HG03139 (cell line): ENCODE results near the gene CCDC71L.

Experiments
- ATAC-seq: cut with Tn5 transposase; IDR thresholded peaks from one replicate; pipeline ENCODE4 v1.9.1; 2021; ENCODE audit not compliant: unreplicated experiment

CCDC71L gene

DNA sequence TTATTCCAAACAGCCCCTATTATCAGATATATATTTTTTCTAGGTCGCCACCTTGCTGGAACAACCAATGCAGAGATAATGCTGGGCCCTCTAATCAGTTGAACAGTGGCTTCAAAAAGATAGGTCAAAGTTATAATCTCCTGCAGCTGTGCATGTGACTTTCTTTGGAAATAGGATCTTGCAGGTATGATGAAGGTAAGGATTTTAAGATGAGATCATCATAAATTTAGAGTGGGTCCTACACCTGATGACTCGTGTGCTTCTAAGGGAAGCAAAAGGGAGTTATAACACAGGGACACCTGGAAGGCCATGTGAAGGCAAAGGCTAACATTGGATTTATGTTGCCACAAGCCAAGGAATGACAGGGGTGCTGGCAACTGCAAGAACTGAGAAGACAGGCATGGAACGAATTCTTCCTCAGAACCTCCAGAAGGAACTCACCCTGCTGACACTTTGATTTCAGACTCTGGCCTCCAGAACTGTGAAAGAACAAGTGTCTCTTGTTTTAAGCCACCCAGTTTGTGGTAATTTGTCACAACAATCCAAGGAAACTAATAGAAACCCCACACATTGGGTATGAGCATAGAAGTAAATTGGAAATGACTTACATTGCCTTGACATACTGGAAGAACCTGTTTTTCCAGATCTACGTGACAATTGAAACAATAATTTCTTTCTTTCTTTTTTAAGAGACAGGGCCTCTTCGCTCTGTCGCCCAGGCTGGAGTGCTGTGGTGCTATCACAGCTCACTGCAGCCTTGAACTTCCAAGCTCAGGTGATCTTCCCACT, 34.4 kb downstream of the CCDC71L start:
- no peak for ATAC-seq

DNA sequence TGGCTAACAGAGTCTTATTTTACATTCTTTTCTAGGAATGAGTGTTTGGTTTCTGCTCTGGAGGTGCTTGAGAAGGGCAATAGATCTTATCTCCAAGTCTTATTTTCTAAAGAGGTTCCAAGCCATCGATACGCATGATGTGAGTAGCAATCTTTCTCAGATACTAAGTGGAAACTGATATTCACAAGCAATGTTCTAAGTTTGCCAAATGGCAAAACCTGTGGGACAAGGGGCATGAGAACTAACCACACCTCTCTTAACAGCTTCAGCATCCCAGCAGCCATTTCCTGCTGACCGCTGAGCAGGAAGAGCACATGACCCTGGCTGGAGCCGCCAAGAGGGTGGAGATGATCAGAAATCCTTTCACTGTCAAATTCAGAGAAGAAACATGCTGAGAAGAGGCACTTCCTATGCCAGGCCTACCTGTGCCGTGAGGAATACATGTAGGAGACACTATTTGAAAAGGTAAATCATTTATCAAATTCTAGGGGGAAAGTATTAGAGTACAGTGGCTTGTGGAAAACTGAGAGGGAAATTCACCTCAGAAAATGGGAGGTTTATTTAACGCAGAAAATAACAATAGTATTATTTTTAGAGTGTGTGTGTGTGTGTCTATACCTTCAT, 35.2 kb downstream of the CCDC71L start:
- ATAC-seq = no peak

DNA sequence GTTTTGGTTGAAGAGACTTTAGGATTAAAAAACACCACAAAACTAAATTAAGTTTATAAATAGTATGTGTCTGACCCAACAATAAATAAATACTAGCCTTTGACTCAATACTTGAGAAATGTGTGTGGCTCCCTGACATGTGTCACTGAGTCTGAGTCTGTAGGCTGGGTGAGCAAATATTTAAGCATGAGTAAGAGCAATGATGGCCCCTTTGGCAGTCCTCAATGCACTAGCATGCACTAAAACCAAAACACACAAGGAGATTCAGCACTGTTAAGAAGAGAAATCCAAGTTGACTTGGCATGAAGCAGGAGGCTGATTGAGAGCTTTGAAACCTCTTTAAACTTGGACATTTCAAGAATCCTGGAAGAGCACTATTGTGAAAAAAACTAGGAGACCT, 37.1 kb downstream of the CCDC71L start:
- ATAC-seq = no peak

DNA sequence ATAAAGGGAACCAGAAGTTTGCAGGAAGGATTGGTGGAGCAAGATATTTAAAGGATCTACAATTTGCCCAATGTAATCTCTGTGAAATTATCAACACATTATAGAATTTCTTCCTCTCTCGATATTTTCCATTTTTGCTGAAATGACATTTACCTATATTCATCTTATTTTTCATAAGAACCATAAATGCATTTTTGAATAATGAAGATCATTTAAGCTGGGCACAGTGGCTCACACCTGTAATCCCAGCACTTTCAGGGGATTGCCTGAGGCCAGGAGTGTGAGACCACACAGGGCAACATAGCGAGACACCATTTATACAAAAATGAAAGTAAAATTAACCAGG, 37.7 kb downstream of the CCDC71L start:
- ATAC-seq = no peak

DNA sequence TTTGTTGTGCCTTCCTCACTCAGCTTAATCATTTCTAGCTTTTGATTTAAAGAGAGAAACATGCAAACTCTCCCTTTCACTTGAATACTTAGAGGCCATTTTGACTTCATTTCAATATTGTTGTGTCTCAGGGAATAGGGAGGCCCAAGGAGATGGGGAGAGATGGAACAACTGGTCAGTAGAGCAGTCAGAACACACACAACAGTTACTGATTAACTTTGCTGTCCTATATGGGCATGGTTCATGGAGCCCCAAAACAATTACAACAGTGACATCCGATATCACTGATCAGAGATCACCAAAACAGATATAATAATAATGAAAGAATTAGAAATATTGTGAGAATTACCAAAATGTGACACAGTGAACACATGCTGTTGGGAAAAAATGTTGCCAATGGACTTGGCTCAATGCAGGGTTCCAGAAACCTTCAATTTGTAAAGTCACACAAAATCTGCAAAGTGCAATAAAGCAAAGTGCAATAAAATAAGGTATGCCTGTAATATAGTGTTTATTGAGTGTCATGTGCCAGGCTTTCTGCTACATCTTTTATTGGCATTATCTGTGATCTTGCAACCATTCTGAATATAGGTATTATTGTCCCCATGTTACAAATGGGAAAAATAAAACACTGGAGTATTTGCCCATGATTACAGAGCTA, 38.2 kb downstream of the CCDC71L start:
- no peak for ATAC-seq

DNA sequence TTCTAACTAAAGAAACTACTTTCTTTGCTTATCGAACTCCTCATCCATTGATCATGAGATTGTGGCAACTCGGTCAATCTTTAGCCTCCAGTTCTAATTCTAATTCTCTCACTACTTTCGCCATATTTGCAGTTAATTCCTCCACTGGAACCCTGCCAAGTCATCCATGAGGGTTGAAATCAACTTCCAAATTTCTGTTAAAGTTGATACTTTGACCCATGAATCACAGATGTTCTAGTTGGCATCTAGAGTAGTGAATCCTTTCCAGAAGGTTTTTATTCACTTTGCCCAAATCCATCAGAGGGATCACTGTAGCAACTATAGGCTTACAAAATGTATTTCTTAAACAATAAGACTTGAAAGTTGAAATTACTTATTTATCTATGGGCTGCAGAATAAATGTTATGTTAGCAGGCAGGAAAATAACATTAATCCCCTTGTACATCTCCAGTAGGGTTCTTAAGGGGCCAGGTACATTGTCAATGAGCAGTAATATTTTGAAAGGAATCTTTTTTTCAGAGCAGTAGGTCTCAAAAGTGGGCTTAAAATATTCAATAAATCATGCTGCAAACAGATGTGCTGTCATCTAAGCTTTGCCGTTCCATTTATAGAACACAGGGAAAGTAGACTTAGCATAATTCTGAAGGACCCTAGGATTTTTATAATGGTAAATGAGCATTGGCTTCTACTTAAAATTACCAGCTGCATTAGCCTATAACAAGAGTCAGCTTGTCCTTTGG, 39.4 kb downstream of the CCDC71L start:
- ATAC-seq = no peak

DNA sequence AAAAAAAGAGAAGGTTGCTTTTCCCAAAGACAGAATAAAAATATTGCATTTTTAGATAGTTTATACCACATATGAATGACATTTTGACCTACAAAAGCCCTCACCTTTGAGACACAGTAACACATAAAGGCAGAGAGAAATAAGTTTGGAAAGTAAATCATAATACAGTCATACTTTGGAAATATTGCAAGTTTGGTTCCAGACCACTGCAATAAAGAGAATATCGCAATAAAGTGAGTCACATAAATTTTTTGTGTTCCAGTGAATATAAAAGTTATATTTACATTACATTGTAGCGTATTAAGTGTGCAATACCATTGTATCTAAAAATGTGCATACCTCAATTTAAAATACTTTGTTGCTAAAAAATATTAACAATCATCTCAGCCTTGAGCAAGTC, 40.3 kb downstream of the CCDC71L start:
- ATAC-seq = no peak

DNA sequence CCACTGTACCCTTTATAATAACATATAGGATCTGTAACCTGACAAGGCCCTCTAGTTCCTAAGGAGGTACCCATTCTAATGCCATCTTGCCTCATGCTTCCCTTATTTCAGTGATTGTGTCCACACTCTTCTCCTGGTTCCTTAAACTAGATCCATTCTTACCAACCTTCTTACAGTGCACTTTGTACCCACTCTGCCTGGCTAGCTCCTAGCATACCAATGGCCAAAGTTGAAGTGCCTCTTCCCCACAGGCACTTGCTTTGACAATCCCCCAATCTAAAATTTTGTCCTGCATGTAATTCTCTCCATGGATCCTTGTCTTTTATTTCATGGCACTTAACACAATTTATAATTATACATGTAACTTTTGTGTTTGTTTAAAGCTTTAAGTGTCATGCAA, 40.9 kb downstream of the CCDC71L start:
- no peak for ATAC-seq

DNA sequence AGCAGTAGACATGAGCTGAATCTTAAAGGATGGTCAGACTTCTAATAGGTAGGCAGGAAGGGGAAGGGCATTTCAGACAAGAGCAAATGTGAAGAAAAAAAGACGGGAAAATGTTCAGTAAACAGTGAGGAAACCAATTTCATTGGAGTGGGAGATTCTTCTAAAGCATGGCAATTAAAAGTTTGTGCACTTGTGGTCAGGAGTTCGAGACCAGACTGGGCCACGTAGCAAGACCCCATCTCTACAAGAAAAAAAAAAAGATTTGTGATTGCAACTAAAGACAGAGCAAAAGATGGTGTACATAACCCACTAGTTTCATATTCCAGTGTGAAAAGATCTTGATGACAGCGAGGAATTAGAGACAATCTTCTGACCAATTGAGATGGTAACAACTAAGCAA, 41.7 kb downstream of the CCDC71L start:
- ATAC-seq = no peak

DNA sequence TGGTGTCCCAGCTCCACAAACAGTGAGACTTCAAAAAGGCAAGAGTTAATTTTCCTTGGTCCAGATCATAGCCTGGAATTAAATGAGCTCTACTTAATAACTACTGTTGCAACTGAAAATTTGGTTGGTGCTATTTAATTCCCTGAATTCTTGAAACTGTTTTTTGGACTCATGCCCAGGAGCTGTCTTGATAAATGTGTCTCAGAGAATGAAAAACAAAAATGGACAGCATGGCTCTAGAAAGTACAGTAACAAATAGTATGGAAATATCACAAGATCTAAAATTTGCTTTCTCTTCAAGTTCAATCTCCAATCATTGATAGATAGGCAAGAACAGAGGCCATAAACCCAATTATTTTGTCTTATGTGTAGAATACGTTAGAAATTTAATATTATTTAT, 42.5 kb downstream of the CCDC71L start:
- ATAC-seq = no peak

DNA sequence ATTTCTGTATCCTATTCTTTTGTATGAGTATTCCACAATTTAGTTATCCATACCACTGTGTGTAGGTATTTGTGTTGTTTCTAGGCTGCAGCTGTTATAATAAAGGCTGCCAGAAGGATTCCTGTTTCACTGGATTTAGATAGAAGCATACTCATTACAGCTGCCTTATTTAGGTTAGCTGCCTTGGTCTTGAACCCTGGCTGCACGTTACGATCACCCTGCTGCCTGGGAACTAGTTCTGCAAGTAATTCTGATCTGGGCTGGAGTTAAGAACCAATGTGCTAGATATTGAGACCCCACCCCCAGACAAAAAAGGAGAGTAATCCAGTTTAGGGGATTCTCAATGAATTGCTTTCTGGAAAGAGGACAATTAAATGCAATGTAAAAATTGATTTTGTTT, 43.1 kb downstream of the CCDC71L start:
- ATAC-seq = no peak

DNA sequence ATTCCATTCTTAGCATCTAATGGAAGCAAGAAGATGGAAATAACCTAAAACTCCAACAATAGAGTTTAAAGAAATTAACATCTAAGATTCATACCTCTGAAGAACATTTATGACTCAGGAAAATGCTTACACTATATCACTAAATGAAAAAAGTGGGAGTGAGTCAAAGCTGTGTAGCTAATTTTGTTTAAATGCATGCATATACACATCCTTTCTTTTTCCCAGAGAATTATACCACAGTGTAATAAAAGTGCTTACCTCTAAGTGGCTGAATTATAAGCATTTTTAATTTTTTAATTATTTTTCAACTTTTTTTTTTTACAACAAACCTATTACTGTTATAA, 44.3 kb downstream of the CCDC71L start:
- ATAC-seq = no peak

DNA sequence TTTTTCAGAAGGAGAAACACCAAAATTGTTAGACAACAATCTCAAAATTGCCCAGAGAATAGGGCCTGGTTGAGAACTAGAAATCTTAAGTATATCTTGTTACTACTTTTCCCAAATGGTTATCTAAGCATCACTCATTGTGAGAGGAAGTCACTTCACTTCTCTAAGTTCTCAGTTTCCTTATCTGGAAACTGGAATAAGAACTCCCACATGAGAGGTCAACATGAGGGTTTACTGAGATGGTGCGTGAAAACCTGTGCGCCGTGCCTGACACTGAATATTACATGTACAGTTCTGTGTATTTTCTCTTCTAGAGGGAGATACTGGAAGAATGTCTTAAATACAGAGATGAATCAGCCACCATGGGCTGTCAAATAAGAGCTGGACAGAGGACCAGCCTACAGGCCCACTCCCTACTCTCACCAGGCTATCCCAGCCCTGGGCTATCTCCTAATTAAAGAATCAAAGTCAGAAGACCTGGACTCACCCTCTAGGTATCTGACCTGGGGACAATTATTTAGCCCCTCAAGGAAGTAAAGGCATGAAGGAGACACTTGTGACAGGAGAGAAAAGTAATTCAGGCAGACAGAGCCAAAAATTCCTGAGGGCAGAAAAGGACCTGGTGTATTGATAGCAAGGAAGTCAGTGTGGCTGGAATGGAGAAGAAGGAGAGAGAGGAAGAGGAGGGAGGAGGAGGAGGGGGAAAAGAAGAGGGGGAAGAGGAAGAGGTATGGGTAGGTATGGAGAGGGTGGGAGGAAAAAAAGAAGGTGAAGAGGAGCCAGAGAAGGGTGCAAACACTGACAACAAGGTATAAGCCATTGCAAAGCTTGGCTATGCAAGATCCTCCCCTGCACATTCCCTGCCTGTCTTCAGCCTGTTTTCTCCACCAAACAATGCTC, 44.9 kb downstream of the CCDC71L start:
- ATAC-seq = no peak

DNA sequence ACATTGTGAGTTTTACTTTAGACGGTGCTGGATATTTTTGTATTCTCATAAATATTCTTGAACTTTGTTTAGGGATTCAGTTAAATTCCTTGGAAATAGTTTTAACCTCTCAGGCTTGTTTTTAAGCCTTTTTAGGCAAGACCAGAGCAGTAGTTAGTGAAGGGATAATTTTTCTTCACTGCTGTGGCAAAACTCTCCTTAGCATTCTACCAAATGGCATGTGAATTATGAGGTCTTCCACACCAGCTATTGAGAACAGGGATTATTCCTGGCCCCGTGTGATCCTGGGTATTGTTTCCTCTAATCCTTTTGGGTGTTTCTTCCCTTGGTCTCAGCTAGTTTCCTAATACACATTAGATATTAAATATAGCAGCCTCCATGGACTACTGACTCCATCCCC, 46.2 kb downstream of the CCDC71L start:
- no peak for ATAC-seq

DNA sequence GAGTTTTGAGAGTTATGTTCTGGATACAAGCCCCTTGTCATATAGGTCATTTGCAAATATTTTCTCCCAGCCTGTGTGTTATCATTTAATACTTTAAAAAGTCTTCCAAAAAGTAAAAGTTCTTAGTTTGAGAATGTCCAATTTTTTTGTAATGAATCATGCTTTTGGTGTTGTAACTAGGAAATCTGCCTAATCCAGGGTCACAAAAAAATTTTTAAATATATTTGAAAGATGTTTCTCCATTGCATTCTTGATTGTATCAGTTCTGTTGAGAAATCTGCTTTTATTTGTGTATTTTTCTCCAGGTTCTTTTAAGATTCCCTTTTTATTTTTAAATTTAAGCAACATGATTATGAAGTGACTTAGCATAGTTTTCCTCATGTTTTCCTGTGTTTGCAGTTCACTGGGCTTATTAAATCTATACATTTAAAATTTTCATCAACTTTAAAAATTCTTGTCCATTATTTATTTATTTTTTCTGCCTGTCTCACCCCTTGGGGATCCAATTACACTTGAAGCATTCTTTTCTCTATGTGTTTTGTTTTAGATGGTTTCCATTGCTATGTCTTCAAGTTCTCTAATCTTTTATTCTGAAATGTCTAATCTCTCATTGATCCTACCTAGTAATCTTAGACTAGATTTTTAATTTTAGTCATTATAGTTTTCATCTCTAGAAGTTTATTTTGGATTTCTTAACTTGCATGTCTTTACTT, 47.0 kb downstream of the CCDC71L start:
- ATAC-seq = no peak

DNA sequence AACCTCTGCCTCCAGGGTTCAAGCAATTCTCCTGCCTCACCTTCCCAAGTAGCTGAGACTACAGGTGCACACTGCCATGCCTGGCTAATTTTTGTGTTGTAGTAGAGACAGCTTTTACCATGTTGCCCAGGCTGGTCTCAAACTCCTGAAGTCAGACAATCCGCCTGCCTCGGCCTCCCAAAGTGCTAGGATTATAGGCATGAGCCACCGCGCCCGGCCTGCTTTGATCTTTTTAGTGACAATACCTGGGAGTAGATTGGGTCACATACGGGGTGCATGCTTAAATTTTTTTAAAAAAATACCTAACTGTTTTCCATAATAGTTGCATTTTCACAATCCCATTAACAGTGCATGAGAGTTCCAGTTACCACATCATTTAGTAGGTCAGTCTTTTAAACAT, 47.7 kb downstream of the CCDC71L start:
- ATAC-seq = no peak

DNA sequence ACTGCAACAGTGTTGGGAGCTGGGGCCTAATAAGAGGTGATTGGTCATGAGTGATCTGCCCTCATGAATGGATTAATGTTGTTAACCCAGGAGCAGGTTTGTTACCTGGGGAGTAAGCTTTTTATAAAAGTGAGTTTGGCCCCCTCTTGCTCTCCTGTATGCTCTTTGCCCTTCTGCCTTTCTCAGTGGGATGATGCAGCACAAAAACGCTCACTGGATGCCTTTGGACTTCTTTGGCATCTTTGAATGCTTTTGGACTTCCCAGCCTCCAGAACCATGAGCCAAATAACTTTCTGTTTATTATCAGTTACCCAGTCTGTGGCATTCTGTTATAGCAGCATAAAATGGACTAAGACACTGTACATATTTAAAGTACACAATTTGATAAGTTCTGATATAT, 48.5 kb downstream of the CCDC71L start:
- no peak for ATAC-seq

DNA sequence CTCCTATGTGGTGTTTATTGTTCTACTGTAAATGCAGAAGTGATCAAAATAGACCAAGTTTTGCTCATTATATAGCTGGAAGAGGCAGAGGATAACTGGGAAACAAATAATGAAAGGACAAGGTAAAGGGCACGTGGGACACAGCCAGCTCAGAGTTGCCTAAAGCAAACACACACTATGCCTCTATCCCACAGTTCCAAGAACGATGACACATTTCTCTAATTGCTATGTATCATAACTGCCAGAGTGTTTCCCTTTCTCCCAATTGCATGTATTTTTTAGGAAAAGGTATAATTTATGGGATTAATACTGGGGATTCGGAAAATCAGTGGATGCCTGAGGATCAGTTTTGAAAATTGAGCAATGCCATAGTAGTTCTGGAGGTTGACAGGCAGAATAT, 49.0 kb downstream of the CCDC71L start:
- ATAC-seq = no peak

DNA sequence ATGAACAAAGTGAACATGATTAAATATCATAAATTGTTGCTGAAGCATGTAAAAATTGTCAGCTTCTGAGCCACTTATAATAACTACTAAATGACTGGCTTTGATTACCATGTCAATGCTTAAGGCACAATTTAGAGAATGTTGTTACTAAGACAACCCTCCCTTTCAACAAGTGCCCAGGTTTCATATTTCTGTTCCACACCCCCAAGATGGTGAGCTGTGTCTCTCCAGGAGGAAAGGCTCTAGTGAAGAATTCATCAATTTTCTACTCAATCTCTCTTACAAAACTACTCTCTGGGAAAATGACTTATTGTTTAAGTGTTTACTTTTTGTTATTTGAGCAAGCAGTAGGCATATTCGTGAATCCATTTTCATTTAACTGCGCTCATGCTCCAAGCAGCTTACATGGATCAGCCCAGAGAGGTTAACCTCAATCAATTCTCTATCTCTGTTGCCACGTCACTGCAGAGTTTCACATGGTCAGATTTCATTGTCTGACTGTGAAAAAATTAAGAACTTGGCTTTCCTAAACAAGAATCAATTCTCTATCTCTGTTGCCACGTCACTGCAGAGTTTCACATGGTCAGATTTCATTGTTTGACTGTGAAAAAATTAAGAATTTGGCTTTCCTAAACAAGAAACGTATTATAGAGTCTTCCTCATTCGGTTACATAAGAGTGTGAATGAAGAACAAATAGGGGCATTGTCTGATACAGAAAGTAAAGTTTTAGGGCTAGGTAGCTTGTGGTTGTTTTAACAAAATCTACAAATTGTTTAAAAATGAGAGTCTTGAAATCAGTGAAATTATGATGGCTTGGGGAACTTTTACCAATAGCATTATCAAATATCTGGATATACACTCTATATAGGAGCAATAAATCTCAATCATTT, 49.7 kb downstream of the CCDC71L start:
- no peak for ATAC-seq
